ENCODE data around the gene DYSF. TPM values are rescaled to one million over a fixed set of nuclear protein-coding genes. Genes with fewer than 3 reads are reported as not detected.

DYSF gene
- total and polyA plus RNA-seq, 2 donors, result 5.8 to 9.2 TPM

GRCh38 chr2:71670430-71670795 is 217.1 kb downstream of the DYSF start:
- 88% methylated on average over 4 of the region's 4 CpGs for WGBS
- no peak overlapping the region for H3K27ac ChIP-seq (ENCODE audit: low read depth in 1 of 2, low read length in 1 of 2)
- DNase-seq (ENCODE audit: low read depth in 6 of 9, low spot score in 9 of 9), result no peak
- no peaks in the 10 kb centered on the region for H3K36me3 ChIP-seq (ENCODE audit: control insufficient read depth in 2 of 2, insufficient read depth in 2 of 2, low read length in 1 of 2)
- H3K27me3 ChIP-seq (ENCODE audit: control insufficient read depth in 2 of 2, insufficient read depth in 1 of 2, low read length in 1 of 2), result no peaks in the 10 kb centered on the region
- no peaks in the 10 kb centered on the region for H3K4me1 ChIP-seq (ENCODE audit: control insufficient read depth in 2 of 2, insufficient read depth in 2 of 2, low read length in 2 of 2)
- H3K4me3 ChIP-seq (ENCODE audit: low read length in 2 of 2), result no peak overlapping the region
- no peaks in the 10 kb centered on the region for H3K9me3 ChIP-seq (ENCODE audit: control insufficient read depth in 2 of 2, insufficient read depth in 1 of 2, low read length in 1 of 2)

- H3K9me3 ChIP-seq (ENCODE audit: control insufficient read depth in 2 of 2, insufficient read depth in 1 of 2, low read length in 1 of 2), result no peaks in the 10 kb centered on the region
- no peak overlapping the region for H3K4me3 ChIP-seq (ENCODE audit: low read length in 2 of 2)
- H3K36me3 ChIP-seq (ENCODE audit: control insufficient read depth in 2 of 2, insufficient read depth in 2 of 2, low read length in 1 of 2), result no peaks in the 10 kb centered on the region
- H3K4me1 ChIP-seq (ENCODE audit: control insufficient read depth in 2 of 2, insufficient read depth in 2 of 2, low read length in 2 of 2), result no peaks in the 10 kb centered on the region
- DNase-seq (ENCODE audit: low read depth in 6 of 9, low spot score in 9 of 9), result no peak
- no peak overlapping the region for H3K27ac ChIP-seq (ENCODE audit: low read depth in 1 of 2, low read length in 1 of 2)
- H3K27me3 ChIP-seq (ENCODE audit: control insufficient read depth in 2 of 2, insufficient read depth in 1 of 2, low read length in 1 of 2), result no peaks in the 10 kb centered on the region
- WGBS, result 82% methylated on average over 6 of the region's 6 CpGs
These were observed 218.0 kb downstream of the DYSF start for GRCh38 chr2:71671203-71671854.

- DNase-seq (ENCODE audit: low read depth in 6 of 9, low spot score in 9 of 9), result no peak
- Histone ChIP-seq H3K9me3 (ENCODE audit: control insufficient read depth in 2 of 2, insufficient read depth in 1 of 2, low read length in 1 of 2) (no peaks in the 10 kb centered on the region), H3K4me3 (ENCODE audit: low read length in 2 of 2) (no peak overlapping the region), H3K4me1 (ENCODE audit: control insufficient read depth in 2 of 2, insufficient read depth in 2 of 2, low read length in 2 of 2) (no peaks in the 10 kb centered on the region), H3K27ac (ENCODE audit: low read depth in 1 of 2, low read length in 1 of 2) (no peak overlapping the region), H3K36me3 (ENCODE audit: control insufficient read depth in 2 of 2, insufficient read depth in 2 of 2, low read length in 1 of 2) (no peaks in the 10 kb centered on the region), H3K27me3 (ENCODE audit: control insufficient read depth in 2 of 2, insufficient read depth in 1 of 2, low read length in 1 of 2) (no peaks in the 10 kb centered on the region)
- 90% methylated on average over 28 of the region's 28 CpGs for WGBS
These were observed 218.8 kb downstream of the DYSF start for GRCh38 chr2:71671895-71672825.

- H3K4me1 ChIP-seq (ENCODE audit: control insufficient read depth in 2 of 2, insufficient read depth in 2 of 2, low read length in 2 of 2), result no peaks in the 10 kb centered on the region
- DNase-seq (ENCODE audit: low read depth in 6 of 9, low spot score in 9 of 9), result no peak
- H3K27ac ChIP-seq (ENCODE audit: low read depth in 1 of 2, low read length in 1 of 2), result no peak overlapping the region
- 95% methylated on average over 14 of the region's 14 CpGs for WGBS
- H3K27me3 ChIP-seq (ENCODE audit: control insufficient read depth in 2 of 2, insufficient read depth in 1 of 2, low read length in 1 of 2), result no peaks in the 10 kb centered on the region
- no peaks in the 10 kb centered on the region for H3K9me3 ChIP-seq (ENCODE audit: control insufficient read depth in 2 of 2, insufficient read depth in 1 of 2, low read length in 1 of 2)
- no peak overlapping the region for H3K4me3 ChIP-seq (ENCODE audit: low read length in 2 of 2)
- H3K36me3 ChIP-seq (ENCODE audit: control insufficient read depth in 2 of 2, insufficient read depth in 2 of 2, low read length in 1 of 2), result no peaks in the 10 kb centered on the region
These were observed 219.8 kb downstream of the DYSF start for GRCh38 chr2:71672826-71673795.

- no peaks in the 10 kb centered on the region for H3K36me3 ChIP-seq (ENCODE audit: control insufficient read depth in 2 of 2, insufficient read depth in 2 of 2, low read length in 1 of 2)
- no peak for DNase-seq (ENCODE audit: low read depth in 6 of 9, low spot score in 9 of 9)
- 92% methylated on average over 7 of the region's 7 CpGs for WGBS
These were observed 220.9 kb downstream of the DYSF start for GRCh38 chr2:71674158-71674851.

GRCh38 chr2:71675296-71675695 is 221.9 kb downstream of the DYSF start:
- H3K4me3 ChIP-seq (ENCODE audit: low read length in 2 of 2), result no peak overlapping the region
- H3K9me3 ChIP-seq (ENCODE audit: control insufficient read depth in 2 of 2, insufficient read depth in 1 of 2, low read length in 1 of 2), result no peaks in the 10 kb centered on the region
- peak in 1 of 9 donors; percentile 23 for DNase-seq (ENCODE audit: low read depth in 6 of 9, low spot score in 9 of 9)
- H3K36me3 ChIP-seq (ENCODE audit: control insufficient read depth in 2 of 2, insufficient read depth in 2 of 2, low read length in 1 of 2), result no peaks in the 10 kb centered on the region
- H3K27ac ChIP-seq (ENCODE audit: low read depth in 1 of 2, low read length in 1 of 2), result no peak overlapping the region
- H3K27me3 ChIP-seq (ENCODE audit: control insufficient read depth in 2 of 2, insufficient read depth in 1 of 2, low read length in 1 of 2), result no peaks in the 10 kb centered on the region
- no peaks in the 10 kb centered on the region for H3K4me1 ChIP-seq (ENCODE audit: control insufficient read depth in 2 of 2, insufficient read depth in 2 of 2, low read length in 2 of 2)
- 87% methylated on average over 9 of the region's 9 CpGs for WGBS

More at GRCh38 chr2:71674158-71674851, 220.9 kb downstream of the DYSF start:
- no peaks in the 10 kb centered on the region for H3K9me3 ChIP-seq (ENCODE audit: control insufficient read depth in 2 of 2, insufficient read depth in 1 of 2, low read length in 1 of 2)
- no peak overlapping the region for H3K4me3 ChIP-seq (ENCODE audit: low read length in 2 of 2)
- H3K27ac ChIP-seq (ENCODE audit: low read depth in 1 of 2, low read length in 1 of 2), result no peak overlapping the region
- no peaks in the 10 kb centered on the region for H3K4me1 ChIP-seq (ENCODE audit: control insufficient read depth in 2 of 2, insufficient read depth in 2 of 2, low read length in 2 of 2)
- no peaks in the 10 kb centered on the region for H3K27me3 ChIP-seq (ENCODE audit: control insufficient read depth in 2 of 2, insufficient read depth in 1 of 2, low read length in 1 of 2)

- 91% methylated on average over 6 of the region's 6 CpGs for WGBS
- no peaks in the 10 kb centered on the region for H3K9me3 ChIP-seq (ENCODE audit: control insufficient read depth in 2 of 2, insufficient read depth in 1 of 2, low read length in 1 of 2)
- H3K27ac ChIP-seq (ENCODE audit: low read depth in 1 of 2, low read length in 1 of 2), result no peak overlapping the region
- no peaks in the 10 kb centered on the region for H3K27me3 ChIP-seq (ENCODE audit: control insufficient read depth in 2 of 2, insufficient read depth in 1 of 2, low read length in 1 of 2)
- no peak overlapping the region for H3K4me3 ChIP-seq (ENCODE audit: low read length in 2 of 2)
- H3K36me3 ChIP-seq (ENCODE audit: control insufficient read depth in 2 of 2, insufficient read depth in 2 of 2, low read length in 1 of 2), result no peaks in the 10 kb centered on the region
- no peaks in the 10 kb centered on the region for H3K4me1 ChIP-seq (ENCODE audit: control insufficient read depth in 2 of 2, insufficient read depth in 2 of 2, low read length in 2 of 2)
- DNase-seq (ENCODE audit: low read depth in 6 of 9, low spot score in 9 of 9), result no peak
These were observed 225.5 kb downstream of the DYSF start for GRCh38 chr2:71678874-71679273.

GRCh38 chr2:71679491-71679890 is 226.1 kb downstream of the DYSF start:
- no peaks in the 10 kb centered on the region for H3K36me3 ChIP-seq (ENCODE audit: control insufficient read depth in 2 of 2, insufficient read depth in 2 of 2, low read length in 1 of 2)
- no peaks in the 10 kb centered on the region for H3K27me3 ChIP-seq (ENCODE audit: control insufficient read depth in 2 of 2, insufficient read depth in 1 of 2, low read length in 1 of 2)
- no peak overlapping the region for H3K4me3 ChIP-seq (ENCODE audit: low read length in 2 of 2)
- no peak overlapping the region for H3K27ac ChIP-seq (ENCODE audit: low read depth in 1 of 2, low read length in 1 of 2)
- WGBS, result 59% methylated on average over 4 of the region's 4 CpGs
- no peaks in the 10 kb centered on the region for H3K4me1 ChIP-seq (ENCODE audit: control insufficient read depth in 2 of 2, insufficient read depth in 2 of 2, low read length in 2 of 2)
- H3K9me3 ChIP-seq (ENCODE audit: control insufficient read depth in 2 of 2, insufficient read depth in 1 of 2, low read length in 1 of 2), result no peaks in the 10 kb centered on the region
- DNase-seq (ENCODE audit: low read depth in 6 of 9, low spot score in 9 of 9), result no peak
